ENCODE data around the gene COMMD9. TPM values are rescaled to one million over a fixed set of nuclear protein-coding genes. Genes with fewer than 3 reads are reported as not detected.
A peak's percentile ranks its signal among the peaks of the same experiment; 100 is the strongest.

Gene COMMD9
- total and polyA plus RNA-seq, 2 donors from 2014 or later, result 64.7 to 182 TPM

DNA sequence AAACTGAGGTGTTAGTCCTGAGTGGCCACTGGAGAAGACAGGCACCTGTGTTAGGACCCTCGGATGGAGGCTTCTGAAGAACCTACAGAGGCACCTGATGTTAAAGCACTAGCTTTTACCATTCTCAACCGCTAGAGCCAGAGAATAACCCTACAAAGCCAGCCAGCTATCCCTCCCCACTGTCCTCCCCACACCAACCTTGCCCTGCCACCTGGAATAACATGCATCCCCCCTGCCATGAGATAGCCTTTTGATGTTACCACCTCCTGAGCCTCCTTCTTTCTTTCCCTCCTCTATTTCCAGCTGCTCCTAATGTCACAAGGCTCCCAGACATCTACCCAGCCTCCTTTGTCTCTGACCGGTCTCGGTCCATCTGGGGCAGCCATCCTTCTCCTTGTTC lies 28.1 kb downstream of the COMMD9 start:
- Histone ChIP-seq H3K27ac (ENCODE audit: low read depth in 2 of 2, low read length in 2 of 2) (no peak overlapping the region), H3K9ac (ENCODE audit: low read length in 3 of 3) (no peak overlapping the region), H3K9me3 (ENCODE audit: control insufficient read depth in 2 of 3, insufficient read depth in 1 of 3, low read length in 3 of 3) (peaks cover 0 to 4% (median 0%) of the 10 kb centered on the region in 3 donors), H3K4me1 (ENCODE audit: control insufficient read depth in 2 of 3, insufficient read depth in 2 of 3, low read depth in 1 of 3, low read length in 3 of 3) (peaks cover 0 to 4% (median 0%) of the 10 kb centered on the region in 3 donors), H3K27me3 (ENCODE audit: control insufficient read depth, insufficient read depth, low read length) (no peaks in the 10 kb centered on the region), H3K36me3 (ENCODE audit: control insufficient read depth in 2 of 3, insufficient read depth in 3 of 3, low read length in 3 of 3) (no peaks in the 10 kb centered on the region), H3K4me3 (ENCODE audit: low read length in 3 of 3) (no peak overlapping the region)
- DNase-seq (no peak), FAIRE-seq (no peak)
- TF ChIP-seq, protein P1, sequence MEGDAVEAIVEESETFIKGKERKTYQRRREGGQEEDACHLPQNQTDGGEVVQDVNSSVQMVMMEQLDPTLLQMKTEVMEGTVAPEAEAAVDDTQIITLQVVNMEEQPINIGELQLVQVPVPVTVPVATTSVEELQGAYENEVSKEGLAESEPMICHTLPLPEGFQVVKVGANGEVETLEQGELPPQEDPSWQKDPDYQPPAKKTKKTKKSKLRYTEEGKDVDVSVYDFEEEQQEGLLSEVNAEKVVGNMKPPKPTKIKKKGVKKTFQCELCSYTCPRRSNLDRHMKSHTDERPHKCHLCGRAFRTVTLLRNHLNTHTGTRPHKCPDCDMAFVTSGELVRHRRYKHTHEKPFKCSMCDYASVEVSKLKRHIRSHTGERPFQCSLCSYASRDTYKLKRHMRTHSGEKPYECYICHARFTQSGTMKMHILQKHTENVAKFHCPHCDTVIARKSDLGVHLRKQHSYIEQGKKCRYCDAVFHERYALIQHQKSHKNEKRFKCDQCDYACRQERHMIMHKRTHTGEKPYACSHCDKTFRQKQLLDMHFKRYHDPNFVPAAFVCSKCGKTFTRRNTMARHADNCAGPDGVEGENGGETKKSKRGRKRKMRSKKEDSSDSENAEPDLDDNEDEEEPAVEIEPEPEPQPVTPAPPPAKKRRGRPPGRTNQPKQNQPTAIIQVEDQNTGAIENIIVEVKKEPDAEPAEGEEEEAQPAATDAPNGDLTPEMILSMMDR (IDR thresholded peaks at IDR 0.05; ENCODE audit: borderline replicate concordance, extremely low read depth, insufficient read depth), result no peak
- intact Hi-C loops (cut with DNase I), result no loop called here

DNA sequence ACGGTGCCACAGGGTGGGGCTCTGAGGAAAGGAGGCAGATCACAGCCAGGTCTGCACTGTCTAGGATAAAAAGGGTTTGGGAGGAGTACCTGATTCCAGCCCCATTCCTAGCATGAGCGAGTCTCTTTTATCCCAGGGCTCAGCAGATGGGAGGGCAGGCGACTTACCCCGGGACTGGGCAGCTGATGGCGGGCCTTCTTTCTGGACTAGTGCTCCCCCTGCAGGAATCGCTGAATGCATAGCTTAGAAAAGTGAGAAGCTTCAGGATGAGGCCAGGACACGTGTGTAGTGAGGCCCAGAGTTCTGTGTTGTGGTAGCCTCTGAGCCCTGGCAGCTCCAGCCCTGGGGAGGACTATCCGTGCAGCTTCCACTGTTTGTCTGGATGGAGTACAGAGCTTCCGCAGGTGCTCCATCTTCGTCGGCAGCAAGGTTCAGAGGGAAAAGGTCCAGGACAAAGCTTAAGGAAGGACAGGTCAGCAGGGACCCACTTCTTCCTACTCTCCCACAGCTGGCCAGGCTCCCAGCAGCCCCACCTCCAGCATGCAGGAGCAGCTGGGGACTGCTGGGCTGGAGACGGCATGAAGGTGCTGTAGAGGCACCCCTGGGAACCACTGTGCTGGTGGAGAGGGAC lies 30.4 kb downstream of the COMMD9 start:
- FAIRE-seq (no peak), DNase-seq (peak in 4 of 5 donors; percentile 77 to 83 (median 80))
- intact Hi-C loops (cut with DNase I), result no loop called here
- Histone ChIP-seq H3K27me3 (ENCODE audit: control insufficient read depth, insufficient read depth, low read length) (no peaks in the 10 kb centered on the region), H3K4me3 (ENCODE audit: low read length in 3 of 3) (no peak overlapping the region), H3K4me1 (ENCODE audit: control insufficient read depth in 2 of 3, insufficient read depth in 2 of 3, low read depth in 1 of 3, low read length in 3 of 3) (peaks cover 0 to 4% (median 0%) of the 10 kb centered on the region in 3 donors), H3K9ac (ENCODE audit: low read length in 3 of 3) (no peak overlapping the region), H3K36me3 (ENCODE audit: control insufficient read depth in 2 of 3, insufficient read depth in 3 of 3, low read length in 3 of 3) (no peaks in the 10 kb centered on the region), H3K9me3 (ENCODE audit: control insufficient read depth in 2 of 3, insufficient read depth in 1 of 3, low read length in 3 of 3) (peaks cover 0 to 5% (median 0%) of the 10 kb centered on the region in 3 donors), H3K27ac (ENCODE audit: low read depth in 2 of 2, low read length in 2 of 2) (no peak overlapping the region)
- TF ChIP-seq, protein P1 (IDR thresholded peaks at IDR 0.05; ENCODE audit: borderline replicate concordance, extremely low read depth, insufficient read depth), result peak; percentile 65

DNA sequence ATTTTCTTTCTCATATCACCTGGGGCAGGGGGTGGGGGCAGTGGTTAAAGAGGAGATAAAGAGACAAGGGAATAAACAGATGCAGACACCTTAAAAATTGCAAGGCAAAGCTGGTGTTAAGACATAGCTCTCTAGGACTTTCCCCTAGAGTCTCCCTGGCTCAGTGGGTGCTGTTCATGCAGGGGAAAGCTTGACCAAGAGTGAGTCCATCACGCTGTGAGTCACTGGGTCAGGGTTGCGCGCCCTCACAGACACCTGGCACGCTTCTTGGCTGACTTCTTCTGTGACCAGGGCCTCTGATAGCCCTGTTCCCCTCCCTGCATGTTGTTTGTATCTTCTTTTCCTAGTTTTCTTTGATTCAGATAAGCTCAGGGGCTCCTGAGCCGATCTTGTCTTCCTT lies 31.9 kb downstream of the COMMD9 start:
- FAIRE-seq, result no peak
- peaks cover 0 to 5% (median 0%) of the 10 kb centered on the region in 3 donors for H3K9me3 ChIP-seq (ENCODE audit: control insufficient read depth in 2 of 3, insufficient read depth in 1 of 3, low read length in 3 of 3)
- no peak overlapping the region for H3K27ac ChIP-seq (ENCODE audit: low read depth in 2 of 2, low read length in 2 of 2)
- H3K27me3 ChIP-seq (ENCODE audit: control insufficient read depth, insufficient read depth, low read length), result no peaks in the 10 kb centered on the region
- H3K4me3 ChIP-seq (ENCODE audit: low read length in 3 of 3), result no peak overlapping the region
- H3K9ac ChIP-seq (ENCODE audit: low read length in 3 of 3), result no peak overlapping the region
- intact Hi-C loops (cut with DNase I), result no loop called here
- TF ChIP-seq, protein P1 (IDR thresholded peaks at IDR 0.05; ENCODE audit: borderline replicate concordance, extremely low read depth, insufficient read depth), result no peak
- H3K36me3 ChIP-seq (ENCODE audit: control insufficient read depth in 2 of 3, insufficient read depth in 3 of 3, low read length in 3 of 3), result no peaks in the 10 kb centered on the region
- peaks cover 0 to 4% (median 0%) of the 10 kb centered on the region in 3 donors for H3K4me1 ChIP-seq (ENCODE audit: control insufficient read depth in 2 of 3, insufficient read depth in 2 of 3, low read depth in 1 of 3, low read length in 3 of 3)
- no peak for DNase-seq
